Measurements from ENCODE around the gene VAMP2. TPM values are rescaled to one million over a fixed set of nuclear protein-coding genes. Genes with fewer than 3 reads are reported as not detected.
"Not testable (repeated sequence)": the region's sequence is repeated elsewhere in the genome, so short reads cannot be mapped to it uniquely, and the experiment has no call there.

Gene VAMP2
- total RNA-seq, 1 experiment from 2014 or later = 2.9 TPM

DNA sequence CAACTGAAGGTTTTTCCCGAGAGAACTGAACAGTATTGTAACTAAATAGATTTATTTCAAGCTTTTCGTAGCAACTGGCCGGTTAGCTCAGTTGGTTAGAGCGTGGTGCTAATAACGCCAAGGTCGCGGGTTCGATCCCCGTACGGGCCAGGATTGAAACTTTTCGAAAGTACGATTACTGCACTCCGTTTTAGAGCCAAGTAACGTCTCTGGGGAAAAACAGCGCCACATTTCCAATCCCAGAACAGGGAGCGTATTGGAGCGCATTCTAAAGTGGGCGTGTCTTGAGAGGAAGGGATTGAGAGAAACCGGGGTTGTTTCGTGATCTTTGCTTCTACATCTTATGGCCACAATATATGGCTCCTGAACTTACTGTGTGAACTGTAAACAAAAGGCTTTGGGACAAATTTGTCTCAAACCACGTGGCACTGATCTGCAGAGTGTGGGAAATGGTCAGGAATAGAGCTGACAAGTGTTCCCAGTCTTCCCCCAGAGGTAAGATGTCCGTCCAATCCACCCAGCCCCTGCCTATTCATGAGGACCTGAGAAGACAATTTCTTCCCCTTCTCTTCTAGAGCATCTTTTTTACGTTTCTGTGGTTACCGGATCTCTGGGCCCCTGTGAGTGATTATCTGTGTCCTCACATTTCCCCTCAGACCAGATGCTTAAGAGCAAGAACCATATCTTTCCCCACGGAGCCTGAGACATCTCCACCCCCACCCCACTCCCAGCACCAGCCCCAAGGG lies 24.9 kb upstream of the VAMP2 start:
- Histone ChIP-seq H3K27ac (peak overlapping the region; percentile 35; the same call in 1 of the 2 replicates), H3K4me3 (peak overlapping the region; percentile 52), H3K9me3 (replicated peaks) (no peaks in the 10 kb centered on the region), H3K4me1 (replicated peaks) (peaks cover 25% of the 10 kb centered on the region), H3K27me3 (replicated peaks) (no peaks in the 10 kb centered on the region), H3K36me3 (0 out of 2 replicates have a peak, but pooled peaks cover 4% of the 10 kb centered on the region)
- peak; percentile 96 to 99 for DNase-seq (ENCODE audit: low read depth in 1 of 2, low spot score in 2 of 2)

- Histone ChIP-seq H3K27ac (peak overlapping the region; percentile 35; the same call in 1 of the 2 replicates), H3K36me3 (0 out of 2 replicates have a peak, but pooled peaks cover 4% of the 10 kb centered on the region), H3K4me1 (replicated peaks) (peaks cover 21% of the 10 kb centered on the region), H3K27me3 (replicated peaks) (no peaks in the 10 kb centered on the region), H3K9me3 (replicated peaks) (no peaks in the 10 kb centered on the region), H3K4me3 (peak overlapping the region; percentile 52)
- peak; percentile 93 to 95 for DNase-seq (ENCODE audit: low read depth in 1 of 2, low spot score in 2 of 2)
Measured at GRCh38 chr17:8186787-8187516, 24.2 kb upstream of the VAMP2 start.

DNA sequence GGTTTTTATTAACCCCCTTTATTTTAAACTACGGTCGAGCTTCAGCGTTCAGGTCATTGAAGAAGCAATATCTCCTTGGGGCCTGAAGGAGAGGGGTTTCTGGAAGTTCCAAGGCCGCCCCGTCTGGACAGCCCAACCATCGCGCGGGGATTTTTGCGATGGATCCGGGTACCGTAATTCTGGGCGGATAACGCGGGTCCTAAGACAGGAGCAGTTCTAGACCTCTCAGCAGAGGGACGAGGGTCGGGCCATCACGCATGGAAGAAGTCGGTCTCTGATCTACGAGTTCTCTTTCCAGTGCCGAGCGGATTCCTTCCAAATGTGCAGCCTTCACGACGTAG lies 23.7 kb upstream of the VAMP2 start:
- Histone ChIP-seq H3K27ac (no peak overlapping the region), H3K9me3 (replicated peaks) (no peaks in the 10 kb centered on the region), H3K4me1 (replicated peaks) (peaks cover 21% of the 10 kb centered on the region), H3K4me3 (peak overlapping the region; percentile 52), H3K36me3 (0 out of 2 replicates have a peak, but pooled peaks cover 4% of the 10 kb centered on the region), H3K27me3 (replicated peaks) (no peaks in the 10 kb centered on the region)
- peak in 1 of 2 experiments; percentile 86 for DNase-seq (ENCODE audit: low read depth in 1 of 2, low spot score in 2 of 2)

- Histone ChIP-seq H3K27me3 (replicated peaks) (no peaks in the 10 kb centered on the region), H3K27ac (no peak overlapping the region), H3K36me3 (0 out of 2 replicates have a peak, but pooled peaks cover 4% of the 10 kb centered on the region), H3K4me3 (peak overlapping the region; percentile 52), H3K9me3 (replicated peaks) (no peaks in the 10 kb centered on the region), H3K4me1 (replicated peaks) (peaks cover 21% of the 10 kb centered on the region)
- DNase-seq (ENCODE audit: low read depth in 1 of 2, low spot score in 2 of 2) = peak; percentile 79 to 92
Measured at GRCh38 chr17:8185582-8186445, 23.1 kb upstream of the VAMP2 start.

DNA sequence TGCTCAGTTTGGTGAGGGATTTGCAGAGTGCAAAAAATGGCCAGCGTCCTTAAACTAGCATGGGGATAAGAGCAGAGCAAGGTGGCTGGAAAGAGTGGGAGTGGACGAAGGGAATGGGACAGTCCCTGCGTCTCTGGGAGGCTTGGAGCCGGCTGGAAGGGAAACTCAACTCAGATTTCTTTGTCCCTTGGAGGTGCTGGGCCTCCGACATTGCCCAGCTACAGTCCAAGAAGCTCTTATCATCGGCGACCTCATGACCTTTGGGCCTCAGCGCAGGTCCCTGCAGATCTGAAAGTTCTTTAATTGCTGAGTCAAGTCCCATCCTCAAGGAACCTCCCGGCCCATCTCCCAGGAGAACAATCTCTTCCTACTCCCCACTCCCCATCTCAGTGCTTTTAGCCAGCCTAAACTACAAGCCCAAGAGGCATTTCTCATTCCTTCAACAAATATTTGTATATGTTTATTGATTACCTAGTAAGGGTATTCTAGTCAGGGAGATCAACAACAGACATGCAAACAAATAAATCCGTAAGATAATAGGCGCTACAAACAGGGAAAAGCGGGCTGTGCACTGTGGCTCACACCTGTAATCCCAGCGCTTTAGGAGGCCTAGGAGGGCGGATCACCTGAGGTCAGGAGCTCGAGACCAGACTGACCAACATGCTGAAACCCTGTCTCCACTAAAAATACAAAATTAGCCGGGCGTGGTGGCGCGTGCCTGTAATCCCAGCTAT lies 14.4 kb upstream of the VAMP2 start:
- Histone ChIP-seq H3K36me3 (no peaks in the 10 kb centered on the region), H3K4me1 (replicated peaks) (peaks cover 22% of the 10 kb centered on the region), H3K9me3 (replicated peaks) (no peaks in the 10 kb centered on the region), H3K4me3 (peak overlapping the region; percentile 49), H3K27me3 (replicated peaks) (no peaks in the 10 kb centered on the region), H3K27ac (peak overlapping the region; percentile 37; the same call in 1 of the 2 replicates)
- DNase-seq (ENCODE audit: low read depth in 1 of 2, low spot score in 2 of 2) = no peak

DNA sequence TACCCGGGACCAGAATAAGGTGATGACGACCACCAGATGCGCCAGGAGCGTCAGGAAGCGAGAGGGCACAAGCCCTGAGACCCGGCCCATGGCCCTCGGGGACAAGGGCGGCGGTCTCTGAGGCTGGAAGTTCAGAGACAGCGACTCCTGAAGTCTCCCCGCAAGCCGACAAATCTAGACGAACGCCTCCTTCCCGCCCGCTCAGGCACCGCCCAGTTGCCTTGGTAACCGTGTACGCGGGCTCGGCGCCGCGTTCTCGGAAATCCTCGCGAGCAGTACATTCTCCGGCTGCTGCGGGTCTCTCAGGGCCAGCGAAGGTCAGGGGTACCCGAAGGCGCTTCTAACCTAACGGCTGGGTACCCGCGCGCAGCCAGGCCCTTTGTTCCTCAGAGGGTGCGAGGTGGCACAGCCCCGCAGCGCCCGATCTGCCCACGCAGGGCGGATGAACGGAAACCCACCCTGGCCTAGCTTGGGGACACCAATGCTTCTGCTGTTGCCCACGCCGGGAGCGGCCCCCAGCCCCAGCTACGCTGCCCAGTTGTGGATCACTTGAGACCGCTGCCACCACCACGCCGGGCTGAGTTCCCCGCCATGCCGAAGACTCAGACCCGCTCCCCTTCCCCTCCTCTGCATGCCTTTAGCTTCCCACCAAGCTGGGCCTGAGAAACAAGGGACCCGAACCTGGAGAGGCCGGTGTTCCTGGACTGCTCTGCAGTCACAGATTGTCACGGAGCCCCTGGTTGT lies 13.6 kb upstream of the VAMP2 start, which contains the start of gene TMEM107:
Gene TMEM107, minus strand, starts transcription at position 184 of the 744 bp plus-strand sequence. Its CDS starts 94 bp downstream, at position 90.
- H3K9me3 ChIP-seq (replicated peaks) = no peaks in the 10 kb centered on the region
- no peaks in the 10 kb centered on the region for H3K27me3 ChIP-seq (replicated peaks)
- H3K36me3 ChIP-seq = no peaks in the 10 kb centered on the region
- peak; percentile 80 to 87 for DNase-seq (ENCODE audit: low read depth in 1 of 2, low spot score in 2 of 2)
- peak within 1 kb of the TSS; percentile 49 for H3K4me3 ChIP-seq
- peak within 1 kb of the TSS; percentile 37 for H3K27ac ChIP-seq
- H3K4me1 ChIP-seq (replicated peaks) = peaks cover 22% of the 10 kb centered on the region

DNA sequence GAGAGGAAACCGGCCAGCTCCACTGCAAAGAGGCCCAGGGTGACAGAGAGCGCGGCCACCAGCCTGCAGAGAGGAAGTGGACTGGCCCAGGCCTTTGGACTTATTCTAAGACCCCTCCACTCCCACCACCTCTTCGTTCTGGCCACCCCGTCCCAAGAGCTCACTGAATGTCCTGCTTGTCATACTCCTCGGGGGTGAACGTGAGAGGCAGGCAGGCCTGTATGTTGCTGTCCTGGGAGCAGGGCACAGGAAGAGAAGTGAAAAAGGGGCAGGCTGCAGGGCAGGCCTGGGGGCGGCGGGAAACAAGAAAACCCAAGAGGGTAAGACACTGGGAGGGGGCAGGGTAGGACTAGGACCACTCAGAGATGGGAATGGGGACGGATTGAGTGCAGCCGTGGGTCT lies 13.0 kb upstream of the VAMP2 start:
- Histone ChIP-seq H3K27me3 (replicated peaks) (no peaks in the 10 kb centered on the region), H3K4me1 (replicated peaks) (peaks cover 22% of the 10 kb centered on the region), H3K9me3 (replicated peaks) (no peaks in the 10 kb centered on the region), H3K4me3 (peak overlapping the region; percentile 49), H3K36me3 (no peaks in the 10 kb centered on the region), H3K27ac (peak overlapping the region; percentile 37)
- no peak for DNase-seq (ENCODE audit: low read depth in 1 of 2, low spot score in 2 of 2)

- Histone ChIP-seq H3K27ac (peak overlapping the region; percentile 100), H3K4me3 (peak overlapping the region; percentile 33), H3K27me3 (replicated peaks) (no peaks in the 10 kb centered on the region), H3K4me1 (replicated peaks) (peaks cover 22% of the 10 kb centered on the region), H3K36me3 (no peaks in the 10 kb centered on the region), H3K9me3 (replicated peaks) (no peaks in the 10 kb centered on the region)
- DNase-seq (ENCODE audit: low read depth in 1 of 2, low spot score in 2 of 2) = no peak
Measured at GRCh38 chr17:8173871-8174322, 11.1 kb upstream of the VAMP2 start.

DNA sequence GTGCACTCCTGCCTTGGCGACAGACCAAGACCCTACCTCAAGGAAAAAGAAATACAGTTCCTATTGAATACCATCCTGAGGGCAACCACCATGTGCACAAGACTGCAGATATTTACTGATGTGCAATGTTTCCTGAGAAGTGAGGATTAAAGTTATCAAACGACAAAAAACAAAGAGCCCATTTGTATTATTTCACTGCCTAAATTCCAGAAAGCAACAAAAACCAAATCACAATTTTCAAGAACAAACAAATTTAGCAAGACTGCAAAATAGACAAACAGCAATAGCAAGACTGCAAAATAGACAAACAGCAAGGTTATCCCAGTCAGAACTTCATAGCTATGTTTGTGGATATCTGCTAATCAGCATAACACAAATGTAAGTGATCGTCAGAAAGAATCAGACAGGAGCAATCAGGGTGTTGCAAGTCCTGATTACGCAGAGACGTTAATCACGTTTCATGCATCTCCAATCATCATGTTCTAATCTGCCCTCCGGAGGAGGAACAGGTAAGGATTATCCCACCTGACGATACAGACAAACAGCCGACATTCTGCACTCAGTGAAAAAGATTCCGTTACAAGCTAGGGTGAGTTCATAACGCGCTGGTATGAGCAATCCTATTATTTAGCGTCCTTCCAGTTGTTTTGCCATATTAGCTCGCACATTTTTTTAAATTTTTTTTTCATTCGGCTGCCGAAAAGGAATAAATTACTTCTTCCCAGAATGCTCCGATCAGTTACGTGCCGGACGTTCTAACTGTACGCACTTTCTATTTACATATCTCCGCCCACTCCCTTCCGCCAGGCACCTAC lies 10.5 kb upstream of the VAMP2 start:
- Histone ChIP-seq H3K27ac (peak overlapping the region; percentile 100), H3K36me3 (no peaks in the 10 kb centered on the region), H3K4me1 (replicated peaks) (peaks cover 22% of the 10 kb centered on the region), H3K9me3 (replicated peaks) (no peaks in the 10 kb centered on the region), H3K4me3 (peak overlapping the region; percentile 33), H3K27me3 (replicated peaks) (no peaks in the 10 kb centered on the region)
- DNase-seq (ENCODE audit: low read depth in 1 of 2, low spot score in 2 of 2) = peak; percentile 82 to 98

- not testable (repeated sequence) for DNase-seq (ENCODE audit: low read depth in 1 of 2, low spot score in 2 of 2); H3K36me3 ChIP-seq
Measured at GRCh38 chr17:8170186-8170585, 7.4 kb upstream of the VAMP2 start.

DNA sequence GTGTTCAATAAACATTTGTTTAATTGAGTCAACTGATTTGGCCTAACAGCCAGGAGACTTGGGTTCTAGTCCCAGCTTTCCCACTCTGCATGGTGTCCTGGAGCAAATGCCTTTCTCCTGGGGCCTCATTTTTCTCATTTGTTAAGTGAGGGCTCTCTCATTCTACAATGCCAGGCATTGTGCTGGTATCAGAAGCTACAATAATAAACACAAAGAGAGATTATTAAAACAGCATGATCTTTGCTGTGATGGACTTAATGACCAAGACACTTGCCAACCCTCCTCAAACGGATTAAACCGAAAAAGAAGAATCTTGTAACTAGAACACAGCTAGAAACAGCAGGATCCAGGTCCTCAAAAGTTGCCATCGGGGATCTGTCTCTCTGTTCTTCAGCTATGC lies 4.8 kb upstream of the VAMP2 start:
- no peak overlapping the region for H3K27ac ChIP-seq
- H3K4me1 ChIP-seq (replicated peaks) = peaks cover 20% of the 10 kb centered on the region
- no peaks in the 10 kb centered on the region for H3K27me3 ChIP-seq (replicated peaks)
- DNase-seq (ENCODE audit: low read depth in 1 of 2, low spot score in 2 of 2) = no peak
- H3K36me3 ChIP-seq = peaks cover 2% of the 10 kb centered on the region
- H3K9me3 ChIP-seq (replicated peaks) = no peaks in the 10 kb centered on the region
- H3K4me3 ChIP-seq = no peak overlapping the region

More at GRCh38 chr17:8170186-8170585, 7.4 kb upstream of the VAMP2 start:
- not testable (repeated sequence) for H3K4me3 ChIP-seq; H3K9me3 ChIP-seq (replicated peaks); H3K4me1 ChIP-seq (replicated peaks); H3K27me3 ChIP-seq (replicated peaks); H3K27ac ChIP-seq

DNA sequence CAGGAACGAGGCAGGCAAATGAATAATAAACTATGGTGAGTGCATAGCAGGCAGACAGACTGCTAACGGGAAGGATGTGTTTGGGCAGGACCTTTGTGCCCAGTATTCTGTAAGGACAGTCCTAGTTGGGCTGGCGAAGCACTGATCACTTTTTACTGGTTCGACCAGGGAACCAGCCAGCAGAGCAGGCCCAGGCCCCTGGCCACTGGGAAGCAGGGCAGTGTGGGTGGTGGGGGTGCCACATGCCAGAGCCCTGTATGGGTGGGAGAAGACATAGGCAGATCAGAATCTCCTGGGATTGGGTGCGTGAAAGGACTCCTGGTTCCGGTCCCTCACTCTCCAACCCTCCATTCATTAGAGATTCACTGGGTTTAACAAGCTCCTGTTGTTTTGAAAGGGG lies 4.0 kb upstream of the VAMP2 start:
- DNase-seq (ENCODE audit: low read depth in 1 of 2, low spot score in 2 of 2) = no peak
- Histone ChIP-seq H3K9me3 (replicated peaks) (no peaks in the 10 kb centered on the region), H3K27me3 (replicated peaks) (no peaks in the 10 kb centered on the region), H3K4me3 (no peak overlapping the region), H3K36me3 (peaks cover 9% of the 10 kb centered on the region), H3K4me1 (replicated peaks) (peaks cover 28% of the 10 kb centered on the region), H3K27ac (no peak overlapping the region)

All from SJSA1 (cell line).